ENCODE data around the gene NUDT14. TPM values are rescaled to one million over a fixed set of nuclear protein-coding genes. Genes with fewer than 3 reads are reported as not detected.
A peak's percentile ranks its signal among the peaks of the same experiment; 100 is the strongest.

The NUDT14 gene
- total RNA-seq, 4 donors from 2014 or later = 0.66 to 2.7 (median 1.8) TPM

GRCh38 chr14:105197211-105197641 is 16.1 kb upstream of the NUDT14 start:
- WGBS, 2 donors = 2 to 10% methylated on average over 13 to 15 of the region's 15 CpGs
- Histone ChIP-seq H3K27me3 (peaks cover 0 to 97% of the 10 kb centered on the region in 2 donors), H3K9me3 (no peaks in the 10 kb centered on the region), H3K4me1 (peaks cover 0 to 65% (median 25%) of the 10 kb centered on the region in 4 donors), H3K4me3 (no peak overlapping the region), H3K36me3 (no peaks in the 10 kb centered on the region), H3K27ac (peak overlapping the region in 1 of 4 donors; percentile 40)
- no peak for TF ChIP-seq CTCF (IDR thresholded peaks at IDR 0.05)
- no peak for TF ChIP-seq POLR2A (IDR thresholded peaks at IDR 0.05)
- TF ChIP-seq EP300 (IDR thresholded peaks at IDR 0.05) = no peak
- peak in 1 of 2 donors; percentile 24 for DNase-seq (ENCODE audit: low spot score in 2 of 2)

- WGBS, 2 donors = 2 to 6% methylated on average over 9 to 28 of the region's 58 CpGs
- Histone ChIP-seq H3K9me3 (no peaks in the 10 kb centered on the region), H3K36me3 (no peaks in the 10 kb centered on the region), H3K27ac (peak overlapping the region in 1 of 4 donors; percentile 40), H3K27me3 (peaks cover 0 to 95% of the 10 kb centered on the region in 2 donors), H3K4me3 (peak overlapping the region in 2 of 4 donors; percentile 13 to 15), H3K4me1 (peaks cover 0 to 57% (median 22%) of the 10 kb centered on the region in 4 donors)
- no peak for DNase-seq (ENCODE audit: low spot score in 2 of 2)
- TF ChIP-seq EP300 (IDR thresholded peaks at IDR 0.05) = no peak
These were observed 15.3 kb upstream of the NUDT14 start for GRCh38 chr14:105196265-105196960.

- Histone ChIP-seq H3K27ac (peak overlapping the region in 1 of 4 donors; percentile 35), H3K27me3 (peaks cover 0 to 94% of the 10 kb centered on the region in 2 donors), H3K9me3 (no peaks in the 10 kb centered on the region), H3K36me3 (no peaks in the 10 kb centered on the region), H3K4me3 (no peak overlapping the region), H3K4me1 (peaks cover 0 to 50% (median 20%) of the 10 kb centered on the region in 4 donors)
- TF ChIP-seq POLR2A (IDR thresholded peaks at IDR 0.05) (no peak), EP300 (IDR thresholded peaks at IDR 0.05) (no peak), CTCF (IDR thresholded peaks at IDR 0.05) (no peak)
- DNase-seq (ENCODE audit: low spot score in 2 of 2) = no peak
- WGBS, 2 donors = 26% methylated on average over 22 to 24 of the region's 25 CpGs
These were observed 14.6 kb upstream of the NUDT14 start for GRCh38 chr14:105195522-105196264.

- Histone ChIP-seq H3K4me1 (peaks cover 0 to 48% (median 20%) of the 10 kb centered on the region in 4 donors), H3K36me3 (no peaks in the 10 kb centered on the region), H3K4me3 (no peak overlapping the region), H3K27me3 (peaks cover 0 to 95% of the 10 kb centered on the region in 2 donors), H3K27ac (no peak overlapping the region), H3K9me3 (no peaks in the 10 kb centered on the region)
- no peak for DNase-seq (ENCODE audit: low spot score in 2 of 2)
- TF ChIP-seq EP300 (IDR thresholded peaks at IDR 0.05) (no peak), CTCF (IDR thresholded peaks at IDR 0.05) (no peak), POLR2A (IDR thresholded peaks at IDR 0.05) (no peak)
- 69 to 80% methylated on average over 3 to 6 of the region's 10 CpGs for WGBS, 2 donors
These were observed 13.9 kb upstream of the NUDT14 start for GRCh38 chr14:105195051-105195450.

GRCh38 chr14:105193916-105194782 is 13.0 kb upstream of the NUDT14 start:
- 38 to 41% methylated on average over 17 of the region's 17 CpGs for WGBS, 2 donors
- Histone ChIP-seq H3K36me3 (no peaks in the 10 kb centered on the region), H3K4me3 (no peak overlapping the region), H3K4me1 (peaks cover 0 to 48% (median 20%) of the 10 kb centered on the region in 4 donors), H3K9me3 (no peaks in the 10 kb centered on the region), H3K27ac (peak overlapping the region in 1 of 4 donors; percentile 47), H3K27me3 (peaks cover 0 to 90% of the 10 kb centered on the region in 2 donors)
- TF ChIP-seq EP300 (IDR thresholded peaks at IDR 0.05) = no peak
- no peak for TF ChIP-seq CTCF (IDR thresholded peaks at IDR 0.05)
- no peak for TF ChIP-seq POLR2A (IDR thresholded peaks at IDR 0.05)
- no peak for DNase-seq (ENCODE audit: low spot score in 2 of 2)

Data from tibial nerve (tissue), 4 donors.